SK-N-SH (cell line): ENCODE data around the gene PRKCH. TPM values are rescaled to one million over a fixed set of nuclear protein-coding genes. Genes with fewer than 3 reads are reported as not detected.

Source experiments
- CTCF ChIA-PET: fragments of 300-600, 350-600 bp; formaldehyde crosslinking; extraction: SDS; loops from one replicate; lab custom pipeline; 2021; lab: Yijun Ruan, JAX
- POLR2A ChIA-PET: fragments of 350-600 bp; sonication (Branson Sonifier 250); formaldehyde crosslinking; extraction: SDS; loops from one replicate; lab custom pipeline; 2020; ENCODE audit warnings: antibody characterized with exemption, inconsistent platforms; lab: Yijun Ruan, JAX
- DNase-seq: peaks from one replicate; pipeline ENCODE4 v3.0.0; 2012
- H2AFZ ChIP-seq: fragments of 200-600 bp; sonication (generic); 2 replicates; pipeline ENCODE4 v1.8.1; 2016; ENCODE audit warnings: antibody characterized with exemption, mild to moderate bottlenecking, low read depth
- H3F3A ChIP-seq: fragments of 200-600 bp; sonication (generic); replicated peaks from 2 replicates; pipeline ENCODE3; 2016; ENCODE audit warnings: antibody characterized with exemption, mild to moderate bottlenecking; ENCODE audit not compliant: insufficient read depth
- H3K27ac ChIP-seq, 2 experiments: fragments of 200-500 bp in 1 of 2; fragments of 200-600 bp in 1 of 2; sonication (Bioruptor generic) in 1 of 2; sonication (generic), shearing (Covaris generic) in 1 of 2; 2 replicates each; pipeline versions ENCODE4 v1.5.1 to v1.6.1; 2014 to 2016; ENCODE audit warnings: low read depth in 2 of 2, inconsistent platforms in 1 of 2, low read length in 1 of 2, mild to moderate bottlenecking in 1 of 2, mixed read lengths in 1 of 2
- H3K27me3 ChIP-seq: fragments of 200-600 bp; sonication (generic), shearing (Covaris generic); 2 replicates; pipeline ENCODE4 v1.6.1; 2016; ENCODE audit warnings: mixed run types; ENCODE audit not compliant: insufficient read depth
- H3K36me3 ChIP-seq, 2 experiments: fragments of 200-500 bp in 1 of 2; fragments of 200-600 bp in 1 of 2; sonication (Bioruptor generic) in 1 of 2; sonication (generic) in 1 of 2; replicated peaks in 1 of 2; 2 replicates each; pipeline versions ENCODE3 to v1.5.1; 2014 to 2016; ENCODE audit warnings: low read length in 1 of 2, mild to moderate bottlenecking in 1 of 2; ENCODE audit not compliant: insufficient read depth in 2 of 2, control insufficient read depth in 1 of 2
- H3K4me1 ChIP-seq, 2 experiments: fragments of 200-500 bp in 1 of 2; fragments of 200-600 bp in 1 of 2; sonication (Bioruptor generic) in 1 of 2; sonication (generic), shearing (Covaris generic) in 1 of 2; 2 replicates each; pipeline versions ENCODE4 v1.5.1 to v1.6.1; 2014 to 2016; ENCODE audit warnings: low read depth in 1 of 2, low read length in 1 of 2, mixed run types in 1 of 2; ENCODE audit not compliant: insufficient read depth in 2 of 2, control insufficient read depth in 1 of 2
- H3K4me2 ChIP-seq: fragments of 200-600 bp; sonication (generic), shearing (Covaris generic); 2 replicates; pipeline ENCODE4 v1.6.1; 2017; ENCODE audit warnings: mixed run types
- H3K4me3 ChIP-seq, 2 experiments: fragments of 200-500 bp in 1 of 2; fragments of 200-600 bp in 1 of 2; sonication (Bioruptor generic) in 1 of 2; sonication (generic), shearing (Covaris generic) in 1 of 2; 2 replicates each; pipeline versions ENCODE4 v1.5.1 to v1.8.1; 2014 to 2016; ENCODE audit warnings: low read depth in 2 of 2, inconsistent platforms in 1 of 2, low read length in 1 of 2, mild to moderate bottlenecking in 1 of 2, mixed read lengths in 1 of 2, moderate library complexity in 1 of 2
- H3K79me2 ChIP-seq: fragments of 200-600 bp; sonication (generic); 2 replicates; pipeline ENCODE4 v1.8.1; 2017; ENCODE audit warnings: mild to moderate bottlenecking; ENCODE audit not compliant: insufficient read depth
- H3K9ac ChIP-seq: fragments of 200-600 bp; sonication (generic); 2 replicates; pipeline ENCODE4 v1.6.1; 2017; ENCODE audit warnings: mixed run types
- H3K9me2 ChIP-seq: fragments of 200-600 bp; sonication (generic); 2 replicates; pipeline ENCODE4 v1.6.1; 2017; ENCODE audit warnings: mixed run types
- H3K9me3 ChIP-seq: fragments of 200-600 bp; sonication (generic); 2 replicates; pipeline ENCODE4 v1.6.1; 2017; ENCODE audit warnings: mixed run types, mild to moderate bottlenecking, moderate library complexity
- H4K20me1 ChIP-seq: fragments of 200-600 bp; sonication (generic); 2 replicates; pipeline ENCODE4 v1.6.1; 2017; ENCODE audit warnings: mild to moderate bottlenecking, mixed run types; ENCODE audit not compliant: insufficient read depth
- EP300 ChIP-seq, 2 experiments: IDR thresholded peaks; 2 replicates each; pipeline versions ENCODE4 v1.4.0 to v1.6.1; 2012; ENCODE audit warnings: borderline replicate concordance in 1 of 2, low read depth in 1 of 2, low read length in 1 of 2
- EZH2phosphoT487 ChIP-seq: fragments of 200-600 bp; sonication (generic); IDR thresholded peaks from 2 replicates; pipeline ENCODE4 v1.6.1; 2017; ENCODE audit warnings: low read depth, mixed run types, mild to moderate bottlenecking, antibody characterized with exemption, moderate library complexity, borderline replicate concordance
- FOSL2 ChIP-seq: IDR thresholded peaks from 2 replicates; pipeline ENCODE4 v1.4.0; 2012; ENCODE audit warnings: low read depth, mild to moderate bottlenecking, moderate library complexity, borderline replicate concordance
- FOXM1 ChIP-seq: IDR thresholded peaks from 2 replicates; pipeline ENCODE4 v1.4.0; 2012; ENCODE audit warnings: low read depth, mild to moderate bottlenecking
- GABPA ChIP-seq: IDR thresholded peaks from 2 replicates; pipeline ENCODE4 v1.4.0; 2012; ENCODE audit warnings: low read depth, mild to moderate bottlenecking
- GATA2 ChIP-seq: sonication (generic); formaldehyde crosslinking; IDR thresholded peaks from 2 replicates; pipeline ENCODE4 v1.5.0; 2020; ENCODE audit warnings: mild to moderate bottlenecking, missing genetic modification reagents
- JUND ChIP-seq: IDR thresholded peaks from 2 replicates; pipeline ENCODE4 v1.4.0; 2012
- NRF1 ChIP-seq: IDR thresholded peaks from 2 replicates; pipeline ENCODE4 v1.6.1; 2012; ENCODE audit warnings: low read depth, mild to moderate bottlenecking, low read length
- POLR2AphosphoS5 ChIP-seq: IDR thresholded peaks from 2 replicates; pipeline ENCODE4 v1.6.1; 2012; ENCODE audit warnings: low read depth, low read length
- RAD21 ChIP-seq: IDR thresholded peaks from 2 replicates; pipeline ENCODE4 v1.6.1; 2012; ENCODE audit warnings: mild to moderate bottlenecking, low read length
- RCOR1 ChIP-seq: fragments of 150-350 bp; IDR thresholded peaks from 2 replicates; pipeline ENCODE4 v1.6.1; 2017; ENCODE audit warnings: antibody characterized with exemption, low read length
- RFX5 ChIP-seq: IDR thresholded peaks from 2 replicates; pipeline ENCODE4 v1.6.1; 2012; ENCODE audit warnings: mild to moderate bottlenecking, improper control_type of control experiment, low read length
- RXRA ChIP-seq: IDR thresholded peaks from 2 replicates; pipeline ENCODE4 v1.4.0; 2012; ENCODE audit warnings: low read depth, mild to moderate bottlenecking, borderline replicate concordance
- SIN3A ChIP-seq: IDR thresholded peaks from 2 replicates; pipeline ENCODE4 v1.6.1; 2012; ENCODE audit warnings: low read depth, mild to moderate bottlenecking, low read length, moderate library complexity, borderline replicate concordance
- TCF12 ChIP-seq: IDR thresholded peaks from 2 replicates; pipeline ENCODE4 v1.4.0; 2012
- TEAD4 ChIP-seq: IDR thresholded peaks from 2 replicates; pipeline ENCODE4 v1.4.0; 2012; ENCODE audit warnings: mild to moderate bottlenecking, borderline replicate concordance; ENCODE audit not compliant: insufficient read depth
- WGBS: methylation state at CpG from one replicate; pipeline ENCODE4 v1.1.6; 2017; ENCODE audit warnings: low lambda C conversion rate; 5-methylcytosine and 5-hydroxymethylcytosine counted together
- polyA plus RNA-seq, 3 experiments: library from polyadenylated mRNA; depleted of rRNA; stranded (reverse); fragments of >200 nt; gene quantifications; 2 replicates each; pipeline ENCODE4 v1.2.3, GENCODE V29; 2012
- TF ChIP-seq, protein P1 (sequence below): IDR thresholded peaks from 2 replicates; pipeline ENCODE4 v1.4.0; 2012; ENCODE audit warnings: low read depth, borderline replicate concordance
- TF ChIP-seq, protein P2 (sequence below): fragments of 150-350 bp; IDR thresholded peaks from 2 replicates; pipeline ENCODE4 v1.6.1; 2017; ENCODE audit warnings: antibody characterized with exemption, low read length, low read depth, borderline replicate concordance
- TF ChIP-seq, protein P3 (sequence below): fragments of 200-600 bp; sonication (generic); IDR thresholded peaks from 2 replicates; pipeline ENCODE4 v1.6.1; 2017; ENCODE audit warnings: antibody characterized with exemption, mild to moderate bottlenecking, moderate library complexity
- TF ChIP-seq, protein P4 (sequence below): IDR thresholded peaks from 2 replicates; pipeline ENCODE4 v1.4.0; 2012; ENCODE audit warnings: low read depth

The PRKCH gene
- polyA plus RNA-seq, 1 of the 3 experiments (the other 2 are of a cell fraction) = 4.2 TPM

GRCh38 chr14:61368114-61368710 lies 46.8 kb downstream of the PRKCH start:
- DNase-seq = peak; percentile 44

GRCh38 chr14:61368781-61369453 lies 47.5 kb downstream of the PRKCH start:
- WGBS = 45% methylated on average over 3 of the region's 3 CpGs
- ChIA-PET CTCF (interaction anchor here (1.3 kb wide), 1 partner anchor 83 kb away, joined by 3 read pairs; no protein-coding TSS in a partner anchor), POLR2A (no interaction called here)
- Histone ChIP-seq H3K27ac (no peak overlapping the region), H3K36me3 (no peaks in the 10 kb centered on the region), H3K4me3 (no peak overlapping the region), H3K9me3 (no peaks in the 10 kb centered on the region), H3K9ac (no peak overlapping the region), H3F3A (no peaks in the 10 kb centered on the region), H3K4me2 (no peak overlapping the region), H3K79me2 (no peaks in the 10 kb centered on the region), H3K4me1 (peaks cover 0 to 6% of the 10 kb centered on the region in 2 experiments; a peak in 1 of 4 replicates), H3K9me2 (no peaks in the 10 kb centered on the region), H2AFZ (no peak overlapping the region), H4K20me1 (no peaks in the 10 kb centered on the region), H3K27me3 (no peaks in the 10 kb centered on the region)
- no peak for DNase-seq
- TF ChIP-seq FOSL2 (no peak), TEAD4 (no peak), JUND (no peak), EP300 (IDR thresholded peaks at IDR 0.05; ENCODE audit: borderline replicate concordance in 1 of 2, low read depth in 1 of 2, low read length in 1 of 2) (no peak), POLR2AphosphoS5 (no peak), EZH2phosphoT487 (no peak), RXRA (no peak), NRF1 (no peak), RAD21 (no peak), FOXM1 (no peak)
- TF ChIP-seq, protein P1, sequence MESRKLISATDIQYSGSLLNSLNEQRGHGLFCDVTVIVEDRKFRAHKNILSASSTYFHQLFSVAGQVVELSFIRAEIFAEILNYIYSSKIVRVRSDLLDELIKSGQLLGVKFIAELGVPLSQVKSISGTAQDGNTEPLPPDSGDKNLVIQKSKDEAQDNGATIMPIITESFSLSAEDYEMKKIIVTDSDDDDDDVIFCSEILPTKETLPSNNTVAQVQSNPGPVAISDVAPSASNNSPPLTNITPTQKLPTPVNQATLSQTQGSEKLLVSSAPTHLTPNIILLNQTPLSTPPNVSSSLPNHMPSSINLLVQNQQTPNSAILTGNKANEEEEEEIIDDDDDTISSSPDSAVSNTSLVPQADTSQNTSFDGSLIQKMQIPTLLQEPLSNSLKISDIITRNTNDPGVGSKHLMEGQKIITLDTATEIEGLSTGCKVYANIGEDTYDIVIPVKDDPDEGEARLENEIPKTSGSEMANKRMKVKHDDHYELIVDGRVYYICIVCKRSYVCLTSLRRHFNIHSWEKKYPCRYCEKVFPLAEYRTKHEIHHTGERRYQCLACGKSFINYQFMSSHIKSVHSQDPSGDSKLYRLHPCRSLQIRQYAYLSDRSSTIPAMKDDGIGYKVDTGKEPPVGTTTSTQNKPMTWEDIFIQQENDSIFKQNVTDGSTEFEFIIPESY = no peak
- TF ChIP-seq, protein P2, sequence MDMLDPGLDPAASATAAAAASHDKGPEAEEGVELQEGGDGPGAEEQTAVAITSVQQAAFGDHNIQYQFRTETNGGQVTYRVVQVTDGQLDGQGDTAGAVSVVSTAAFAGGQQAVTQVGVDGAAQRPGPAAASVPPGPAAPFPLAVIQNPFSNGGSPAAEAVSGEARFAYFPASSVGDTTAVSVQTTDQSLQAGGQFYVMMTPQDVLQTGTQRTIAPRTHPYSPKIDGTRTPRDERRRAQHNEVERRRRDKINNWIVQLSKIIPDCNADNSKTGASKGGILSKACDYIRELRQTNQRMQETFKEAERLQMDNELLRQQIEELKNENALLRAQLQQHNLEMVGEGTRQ = no peak
- TF ChIP-seq, protein P3, sequence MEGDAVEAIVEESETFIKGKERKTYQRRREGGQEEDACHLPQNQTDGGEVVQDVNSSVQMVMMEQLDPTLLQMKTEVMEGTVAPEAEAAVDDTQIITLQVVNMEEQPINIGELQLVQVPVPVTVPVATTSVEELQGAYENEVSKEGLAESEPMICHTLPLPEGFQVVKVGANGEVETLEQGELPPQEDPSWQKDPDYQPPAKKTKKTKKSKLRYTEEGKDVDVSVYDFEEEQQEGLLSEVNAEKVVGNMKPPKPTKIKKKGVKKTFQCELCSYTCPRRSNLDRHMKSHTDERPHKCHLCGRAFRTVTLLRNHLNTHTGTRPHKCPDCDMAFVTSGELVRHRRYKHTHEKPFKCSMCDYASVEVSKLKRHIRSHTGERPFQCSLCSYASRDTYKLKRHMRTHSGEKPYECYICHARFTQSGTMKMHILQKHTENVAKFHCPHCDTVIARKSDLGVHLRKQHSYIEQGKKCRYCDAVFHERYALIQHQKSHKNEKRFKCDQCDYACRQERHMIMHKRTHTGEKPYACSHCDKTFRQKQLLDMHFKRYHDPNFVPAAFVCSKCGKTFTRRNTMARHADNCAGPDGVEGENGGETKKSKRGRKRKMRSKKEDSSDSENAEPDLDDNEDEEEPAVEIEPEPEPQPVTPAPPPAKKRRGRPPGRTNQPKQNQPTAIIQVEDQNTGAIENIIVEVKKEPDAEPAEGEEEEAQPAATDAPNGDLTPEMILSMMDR = no peak

More at GRCh38 chr14:61368114-61368710, 46.8 kb downstream of the PRKCH start:
- ChIA-PET CTCF (interaction anchor here (1.3 kb wide), 1 partner anchor 83 kb away, joined by 3 read pairs; no protein-coding TSS in a partner anchor), POLR2A (no interaction called here)
- no peak overlapping the region for H2AFZ ChIP-seq
- H3F3A ChIP-seq = no peaks in the 10 kb centered on the region
- no peak for TF ChIP-seq GABPA
- TF ChIP-seq GATA2 (CRISPR knock-in tag) = 0 out of 2 replicates have a peak, but pooled peaks have one; percentile 22
- no peak for TF ChIP-seq TCF12
- TF ChIP-seq, protein P4, sequence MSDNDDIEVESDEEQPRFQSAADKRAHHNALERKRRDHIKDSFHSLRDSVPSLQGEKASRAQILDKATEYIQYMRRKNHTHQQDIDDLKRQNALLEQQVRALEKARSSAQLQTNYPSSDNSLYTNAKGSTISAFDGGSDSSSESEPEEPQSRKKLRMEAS = no peak
- no peak for TF ChIP-seq RFX5
- TF ChIP-seq RCOR1 = no peak
- TF ChIP-seq SIN3A = no peak
- H3K27ac ChIP-seq = no peak overlapping the region
- no peak overlapping the region for H3K9ac ChIP-seq
- no peaks in the 10 kb centered on the region for H4K20me1 ChIP-seq
- no peaks in the 10 kb centered on the region for H3K9me3 ChIP-seq
- peaks cover 0 to 6% of the 10 kb centered on the region in 2 experiments; a peak in 1 of 4 replicates for H3K4me1 ChIP-seq
- no peak overlapping the region for H3K4me2 ChIP-seq
- H3K36me3 ChIP-seq = no peaks in the 10 kb centered on the region
- H3K79me2 ChIP-seq = no peaks in the 10 kb centered on the region
- H3K4me3 ChIP-seq = no peak overlapping the region
- H3K27me3 ChIP-seq = no peaks in the 10 kb centered on the region
- H3K9me2 ChIP-seq = no peaks in the 10 kb centered on the region
- 82% methylated on average over 5 of the region's 5 CpGs for WGBS
